Activated CD8-positive, alpha-beta memory T cell treated with anti-CD3 and anti-CD28 coated beads for 1 hour (primary cell): ENCODE results near the gene IGFL2.
"Not testable (repeated sequence)": the region's sequence is repeated elsewhere in the genome, so short reads cannot be mapped to it uniquely, and the experiment has no call there.

ENCODE experiments used
- DNase-seq, 2 donors: peaks; one replicate each; pipeline ENCODE4 v3.0.0-alpha.2; 2020; ENCODE audit warnings: low read depth in 1 of 2; ENCODE audit errors: extremely low read depth in 1 of 2

The IGFL2 gene

GRCh38 chr19:46141421-46141820 is 6.6 kb upstream of the IGFL2 start:
- no peak for DNase-seq

GRCh38 chr19:46142294-46142693 is 5.7 kb upstream of the IGFL2 start:
- DNase-seq, result no peak

GRCh38 chr19:46144756-46145155 is 3.3 kb upstream of the IGFL2 start:
- DNase-seq, result no peak

GRCh38 chr19:46147166-46147740 is 785 bp upstream of the IGFL2 start:
- DNase-seq, result no peak

GRCh38 chr19:46150606-46151005 is 2.6 kb downstream of the IGFL2 start:
- DNase-seq, result no peak

- DNase-seq, result no peak
These were observed 7.2 kb downstream of the IGFL2 start for GRCh38 chr19:46155237-46155636.

GRCh38 chr19:46159418-46160232 is 11.6 kb downstream of the IGFL2 start:
- DNase-seq, result no peak

- DNase-seq, result no peak
These were observed 12.3 kb downstream of the IGFL2 start for GRCh38 chr19:46160233-46160775.

- not testable (repeated sequence) for DNase-seq
These were observed 13.7 kb downstream of the IGFL2 start for GRCh38 chr19:46161642-46162257.

GRCh38 chr19:46162731-46163130 is 14.7 kb downstream of the IGFL2 start:
- no peak for DNase-seq

GRCh38 chr19:46173886-46174480 is 25.9 kb downstream of the IGFL2 start:
- no peak for DNase-seq

GRCh38 chr19:46176116-46176860 is 28.2 kb downstream of the IGFL2 start:
- DNase-seq, result no peak

- DNase-seq, result no peak
These were observed 31.2 kb downstream of the IGFL2 start for GRCh38 chr19:46179076-46179759.

GRCh38 chr19:46180701-46181387 is 32.8 kb downstream of the IGFL2 start:
- no peak for DNase-seq

- no peak for DNase-seq
These were observed 33.3 kb downstream of the IGFL2 start for GRCh38 chr19:46181388-46181779.

- no peak for DNase-seq
These were observed 34.4 kb downstream of the IGFL2 start for GRCh38 chr19:46182476-46182875.

GRCh38 chr19:46184775-46185710 is 37.0 kb downstream of the IGFL2 start:
- not testable (repeated sequence) for DNase-seq

GRCh38 chr19:46186101-46186716 is 38.2 kb downstream of the IGFL2 start:
- no peak for DNase-seq
